OCI-LY3 (cell line): ENCODE results near the gene SH3GL1.

Experiments used
- CTCF ChIP-seq: fragments of 200-600, 300-600 bp; sonication (generic); IDR thresholded peaks from 2 replicates; pipeline ENCODE4 v1.5.1; 2014; ENCODE audit warnings: antibody characterized with exemption, low read length, low read depth
- EZH2phosphoT487 ChIP-seq: fragments of 200-600 bp; shearing (Covaris generic); IDR thresholded peaks from 2 replicates; pipeline ENCODE4 v1.6.1; 2018; ENCODE audit warnings: antibody characterized with exemption, mixed run types, low read depth

GRCh38 chr19:4327877-4328242 lies 72.5 kb downstream of the SH3GL1 start:
- no peak for TF ChIP-seq CTCF
- no peak for TF ChIP-seq EZH2phosphoT487
